ENCODE measurements around the gene RIOK3. TPM values are rescaled to one million over a fixed set of nuclear protein-coding genes. Genes with fewer than 3 reads are reported as not detected.

Gene RIOK3
- total and polyA plus RNA-seq, 10 of the 15 experiments (the other 5 are each of a cell fraction or from before 2014, with no cell fraction given) = 18.0 to 87.5 (median 53.8) TPM

GRCh38 chr18:23452728-23453679, at the start of gene RIOK3 (continued):
- TF ChIP-seq SMAD1 (IDR thresholded peaks at IDR 0.05; ENCODE audit: low read depth, partially characterized antibody) (no peak), NR2C1 (IDR thresholded peaks at IDR 0.05) (peak; percentile 63), SMC3 (IDR thresholded peaks at IDR 0.05; ENCODE audit: borderline replicate concordance, low read length) (no peak), SRF (IDR thresholded peaks at IDR 0.05; ENCODE audit: low read depth in 2 of 2, low read length in 2 of 2) (no peak), ZNF217 (IDR thresholded peaks at IDR 0.05) (no peak), NFYA (IDR thresholded peaks at IDR 0.05; ENCODE audit: borderline replicate concordance, low read depth, low read length) (no peak), TAF1 (IDR thresholded peaks at IDR 0.05; ENCODE audit: borderline replicate concordance, low read depth, low read length) (peak; percentile 51; the same call in 1 of the 2 replicates), JUNB (IDR thresholded peaks at IDR 0.05) (no peak), ZBTB11 (CRISPR knock-in tag; IDR thresholded peaks at IDR 0.05) (no peak), ZBTB33 (IDR thresholded peaks at IDR 0.05) (no peak), REST (IDR thresholded peaks at IDR 0.05; ENCODE audit: low read depth, low read length) (no peak), KLF5 (IDR thresholded peaks at IDR 0.05; ENCODE audit: partially characterized antibody) (no peak), BACH1 (IDR thresholded peaks at IDR 0.05; ENCODE audit: borderline replicate concordance) (peak; percentile 45; the same call in 1 of the 2 replicates), TBL1XR1 (IDR thresholded peaks at IDR 0.05; ENCODE audit: low read depth, low read length) (no peak), SUZ12 (IDR thresholded peaks at IDR 0.05; ENCODE audit: unreplicated experiment) (no peak), GATAD2B (conservative IDR thresholded peaks at IDR 0.05; ENCODE audit: low read depth) (no peak; the same call in 1 of the 2 replicates), MXI1 (IDR thresholded peaks at IDR 0.05; ENCODE audit: low read depth, low read length) (peak; percentile 89), RBBP5 (conservative IDR thresholded peaks at IDR 0.05) (no peak), ZZZ3 (IDR thresholded peaks at IDR 0.05; ENCODE audit: control insufficient read depth, insufficient read length, low read depth) (no peak), RB1 (IDR thresholded peaks at IDR 0.05; ENCODE audit: borderline replicate concordance) (no peak), PML (IDR thresholded peaks at IDR 0.05; ENCODE audit: low read length) (peak; percentile 79), GABPA (IDR thresholded peaks at IDR 0.05; ENCODE audit: low read depth) (peak; percentile 89)

Measured in GM12878 (cell line).